Measurements from ENCODE around the gene IFIT2.
A peak's percentile ranks its signal among the peaks of the same experiment; 100 is the strongest.
"Not testable (repeated sequence)": the region's sequence is repeated elsewhere in the genome, so short reads cannot be mapped to it uniquely, and the experiment has no call there.

IFIT2 gene

GRCh38 chr10:89301721-89302445, at the start of gene IFIT2:
IFIT2 (plus strand) TSS chr10:89302046; CDS start chr10:89302124, 78 bp downstream.
- no peaks in the 10 kb centered on the region for H3K9me3 Mint-ChIP-seq
- H3K4me1 Mint-ChIP-seq (ENCODE audit: low read depth), result peaks cover 51% of the 10 kb centered on the region
- H3K27me3 Mint-ChIP-seq, result peaks cover 6% of the 10 kb centered on the region
- peak within 1 kb of the TSS; percentile 85 for H3K27ac Mint-ChIP-seq
- peak within 1 kb of the TSS; percentile 71 for H3K4me3 Mint-ChIP-seq
- peaks cover 8% of the 10 kb centered on the region for H3K36me3 Mint-ChIP-seq (ENCODE audit: low read depth)
- intact Hi-C loops (cut with micrococcal nuclease), result loop anchor here (1.0 to 5.0 kb wide), 2 partner anchors 26 to 90 kb away; partner anchors contain the start of gene IFIT1

GRCh38 chr10:89252225-89252585, 49.6 kb upstream of the IFIT2 start:
- no peaks in the 10 kb centered on the region for H3K27me3 Mint-ChIP-seq
- H3K27ac Mint-ChIP-seq, result no peak overlapping the region
- H3K4me1 Mint-ChIP-seq (ENCODE audit: low read depth), result peaks cover 46% of the 10 kb centered on the region
- H3K4me3 Mint-ChIP-seq, result no peak overlapping the region
- H3K36me3 Mint-ChIP-seq (ENCODE audit: low read depth), result peaks cover 35% of the 10 kb centered on the region
- H3K9me3 Mint-ChIP-seq, result peaks cover 21% of the 10 kb centered on the region
- intact Hi-C loops (cut with micrococcal nuclease), result no loop called here

- intact Hi-C loops (cut with micrococcal nuclease), result loop anchor here (5.0 kb wide), 1 partner anchor 167 kb away; no protein-coding TSS in a partner anchor
- not testable (repeated sequence) for H3K4me3 Mint-ChIP-seq, H3K27me3 Mint-ChIP-seq
- Mint-ChIP-seq H3K9me3 (peaks cover 21% of the 10 kb centered on the region), H3K36me3 (ENCODE audit: low read depth) (peaks cover 20% of the 10 kb centered on the region), H3K4me1 (ENCODE audit: low read depth) (peaks cover 44% of the 10 kb centered on the region), H3K27ac (peak overlapping the region; percentile 83)
These were observed 46.7 kb upstream of the IFIT2 start for GRCh38 chr10:89255091-89255579.

- Mint-ChIP-seq H3K27me3 (no peaks in the 10 kb centered on the region), H3K4me1 (ENCODE audit: low read depth) (peaks cover 45% of the 10 kb centered on the region), H3K4me3 (no peak overlapping the region), H3K27ac (peak overlapping the region; percentile 83), H3K36me3 (ENCODE audit: low read depth) (peaks cover 16% of the 10 kb centered on the region), H3K9me3 (peaks cover 21% of the 10 kb centered on the region)
- intact Hi-C loops (cut with micrococcal nuclease), result loop anchor here (5.0 kb wide), 1 partner anchor 167 kb away; no protein-coding TSS in a partner anchor
These were observed 46.1 kb upstream of the IFIT2 start for GRCh38 chr10:89255793-89256192.

GRCh38 chr10:89256340-89256739, 45.5 kb upstream of the IFIT2 start:
- Mint-ChIP-seq H3K4me1 (ENCODE audit: low read depth) (peaks cover 40% of the 10 kb centered on the region), H3K27me3 (no peaks in the 10 kb centered on the region), H3K36me3 (ENCODE audit: low read depth) (peaks cover 11% of the 10 kb centered on the region), H3K9me3 (peaks cover 21% of the 10 kb centered on the region), H3K27ac (peak overlapping the region; percentile 83), H3K4me3 (no peak overlapping the region)
- intact Hi-C loops (cut with micrococcal nuclease), result loop anchor here (5.0 kb wide), 1 partner anchor 166 kb away; no protein-coding TSS in a partner anchor

GRCh38 chr10:89256962-89257361, 44.9 kb upstream of the IFIT2 start:
- intact Hi-C loops (cut with micrococcal nuclease), result loop anchor here (5.0 kb wide), 1 partner anchor 165 kb away; no protein-coding TSS in a partner anchor
- Mint-ChIP-seq H3K4me1 (ENCODE audit: low read depth) (peaks cover 40% of the 10 kb centered on the region), H3K27ac (no peak overlapping the region)

GRCh38 chr10:89257581-89257980, 44.3 kb upstream of the IFIT2 start:
- intact Hi-C loops (cut with micrococcal nuclease), result loop anchor here (5.0 kb wide), 1 partner anchor 165 kb away; no protein-coding TSS in a partner anchor
- Mint-ChIP-seq H3K36me3 (ENCODE audit: low read depth) (peaks cover 5% of the 10 kb centered on the region), H3K4me3 (no peak overlapping the region), H3K27me3 (no peaks in the 10 kb centered on the region), H3K9me3 (peaks cover 21% of the 10 kb centered on the region), H3K27ac (no peak overlapping the region), H3K4me1 (ENCODE audit: low read depth) (peaks cover 42% of the 10 kb centered on the region)

More at GRCh38 chr10:89256962-89257361, 44.9 kb upstream of the IFIT2 start:
- H3K9me3 Mint-ChIP-seq, result peaks cover 21% of the 10 kb centered on the region
- no peaks in the 10 kb centered on the region for H3K27me3 Mint-ChIP-seq
- H3K4me3 Mint-ChIP-seq, result no peak overlapping the region
- H3K36me3 Mint-ChIP-seq (ENCODE audit: low read depth), result peaks cover 5% of the 10 kb centered on the region

GRCh38 chr10:89258881-89259280, 43.0 kb upstream of the IFIT2 start:
- H3K9me3 Mint-ChIP-seq, result peaks cover 12% of the 10 kb centered on the region
- H3K36me3 Mint-ChIP-seq (ENCODE audit: low read depth), result peaks cover 5% of the 10 kb centered on the region
- no peaks in the 10 kb centered on the region for H3K27me3 Mint-ChIP-seq
- H3K27ac Mint-ChIP-seq, result no peak overlapping the region
- intact Hi-C loops (cut with micrococcal nuclease), result loop anchor here (5.0 kb wide), 1 partner anchor 163 kb away; no protein-coding TSS in a partner anchor
- peaks cover 52% of the 10 kb centered on the region for H3K4me1 Mint-ChIP-seq (ENCODE audit: low read depth)
- H3K4me3 Mint-ChIP-seq, result no peak overlapping the region

GRCh38 chr10:89262086-89263051, 39.5 kb upstream of the IFIT2 start:
- Mint-ChIP-seq H3K36me3 (ENCODE audit: low read depth) (no peaks in the 10 kb centered on the region), H3K4me3 (no peak overlapping the region), H3K4me1 (ENCODE audit: low read depth) (peaks cover 24% of the 10 kb centered on the region), H3K9me3 (peaks cover 9% of the 10 kb centered on the region), H3K27ac (no peak overlapping the region), H3K27me3 (peaks cover 3% of the 10 kb centered on the region)
- intact Hi-C loops (cut with micrococcal nuclease), result no loop called here

GRCh38 chr10:89263091-89263490, 38.8 kb upstream of the IFIT2 start:
- H3K4me3 Mint-ChIP-seq, result no peak overlapping the region
- H3K27me3 Mint-ChIP-seq, result peaks cover 3% of the 10 kb centered on the region
- H3K9me3 Mint-ChIP-seq, result peaks cover 9% of the 10 kb centered on the region
- intact Hi-C loops (cut with micrococcal nuclease), result no loop called here
- H3K4me1 Mint-ChIP-seq (ENCODE audit: low read depth), result peaks cover 21% of the 10 kb centered on the region
- no peaks in the 10 kb centered on the region for H3K36me3 Mint-ChIP-seq (ENCODE audit: low read depth)
- no peak overlapping the region for H3K27ac Mint-ChIP-seq

- H3K4me3 Mint-ChIP-seq, result no peak overlapping the region
- H3K4me1 Mint-ChIP-seq (ENCODE audit: low read depth), result peaks cover 21% of the 10 kb centered on the region
- peaks cover 3% of the 10 kb centered on the region for H3K27me3 Mint-ChIP-seq
- H3K36me3 Mint-ChIP-seq (ENCODE audit: low read depth), result no peaks in the 10 kb centered on the region
- H3K9me3 Mint-ChIP-seq, result peaks cover 9% of the 10 kb centered on the region
- H3K27ac Mint-ChIP-seq, result no peak overlapping the region
- intact Hi-C loops (cut with micrococcal nuclease), result no loop called here
These were observed 38.3 kb upstream of the IFIT2 start for GRCh38 chr10:89263531-89263930.

- H3K9me3 Mint-ChIP-seq, result peaks cover 9% of the 10 kb centered on the region
- peaks cover 3% of the 10 kb centered on the region for H3K27me3 Mint-ChIP-seq
- no peaks in the 10 kb centered on the region for H3K36me3 Mint-ChIP-seq (ENCODE audit: low read depth)
- intact Hi-C loops (cut with micrococcal nuclease), result no loop called here
- peaks cover 12% of the 10 kb centered on the region for H3K4me1 Mint-ChIP-seq (ENCODE audit: low read depth)
- H3K4me3 Mint-ChIP-seq, result no peak overlapping the region
- no peak overlapping the region for H3K27ac Mint-ChIP-seq
These were observed 35.0 kb upstream of the IFIT2 start for GRCh38 chr10:89266721-89267453.

- Mint-ChIP-seq H3K4me1 (ENCODE audit: low read depth) (no peaks in the 10 kb centered on the region), H3K36me3 (ENCODE audit: low read depth) (no peaks in the 10 kb centered on the region), H3K9me3 (peaks cover 2% of the 10 kb centered on the region), H3K4me3 (no peak overlapping the region), H3K27ac (no peak overlapping the region), H3K27me3 (no peaks in the 10 kb centered on the region)
- intact Hi-C loops (cut with micrococcal nuclease), result no loop called here
These were observed 32.3 kb upstream of the IFIT2 start for GRCh38 chr10:89269433-89270152.
